COLO668 (cell line): ENCODE data around the gene CAMKK2.
"Not testable (repeated sequence)": the region's sequence is repeated elsewhere in the genome, so short reads cannot be mapped to it uniquely, and the experiment has no call there.

Experiments used
- DNase-seq: peaks from one replicate; lab custom pipeline; 2025; ENCODE audit not compliant: unreplicated experiment; lab: John Stamatoyannopoulos, UW

The CAMKK2 gene

GRCh38 chr12:121227294-121227693 is 69.2 kb downstream of the CAMKK2 start:
- peak; percentile 94 for DNase-seq

- DNase-seq: not testable (repeated sequence)
These were observed 69.6 kb downstream of the CAMKK2 start for GRCh38 chr12:121226871-121227270.

- DNase-seq: no peak
These were observed 70.1 kb downstream of the CAMKK2 start for GRCh38 chr12:121226399-121226798.

- DNase-seq: no peak
These were observed 71.9 kb downstream of the CAMKK2 start for GRCh38 chr12:121224591-121224990.

- peak; percentile 19 for DNase-seq
These were observed 72.9 kb downstream of the CAMKK2 start for GRCh38 chr12:121223292-121224285.

GRCh38 chr12:121222847-121223246 is 73.7 kb downstream of the CAMKK2 start:
- DNase-seq: no peak

- no peak for DNase-seq
These were observed 77.0 kb downstream of the CAMKK2 start for GRCh38 chr12:121219353-121219986.

GRCh38 chr12:121218588-121219352 is 77.7 kb downstream of the CAMKK2 start:
- no peak for DNase-seq

- DNase-seq: no peak
These were observed 78.7 kb downstream of the CAMKK2 start for GRCh38 chr12:121217761-121218160.

GRCh38 chr12:121217063-121217462 is 79.4 kb downstream of the CAMKK2 start:
- no peak for DNase-seq

GRCh38 chr12:121216102-121216501 is 80.4 kb downstream of the CAMKK2 start:
- DNase-seq: no peak

- no peak for DNase-seq
These were observed 81.4 kb downstream of the CAMKK2 start for GRCh38 chr12:121214855-121215745.

- DNase-seq: no peak
These were observed 82.2 kb downstream of the CAMKK2 start for GRCh38 chr12:121214166-121214777.

GRCh38 chr12:121212875-121213274 is 83.6 kb downstream of the CAMKK2 start:
- no peak for DNase-seq

- DNase-seq: peak; percentile 93
These were observed 86.6 kb downstream of the CAMKK2 start, which contains the start of gene P2RX4 for GRCh38 chr12:121209624-121210572. Gene P2RX4 (plus strand): TSS chr12:121210129. CDS start chr12:121210165, 36 bp downstream.

GRCh38 chr12:121209221-121209620 is 87.3 kb downstream of the CAMKK2 start:
- DNase-seq: no peak

- not testable (repeated sequence) for DNase-seq
These were observed 87.9 kb downstream of the CAMKK2 start for GRCh38 chr12:121208571-121208970.

- DNase-seq: no peak
These were observed 91.0 kb downstream of the CAMKK2 start for GRCh38 chr12:121205491-121205890.

GRCh38 chr12:121203482-121203881 is 93.0 kb downstream of the CAMKK2 start:
- DNase-seq: no peak
